Bronchial epithelial cell (primary cell): Measurements from ENCODE around the gene AQP12A. TPM values are rescaled to one million over a fixed set of nuclear protein-coding genes. Genes with fewer than 3 reads are reported as not detected.

ENCODE experiments used
- DNase-seq: peaks from one replicate; pipeline ENCODE4 v3.0.0-alpha.2; 2010; ENCODE audit warnings: low read depth
- FAIRE-seq: peaks from 2 replicates; lab custom pipeline; 2011; peaks lifted over from hg19 to GRCh38; lab: Jason Lieb, UNC
- H3K27me3 ChIP-seq: 2 replicates; pipeline ENCODE4 v1.5.1; 2011; ENCODE audit warnings: low read length; ENCODE audit not compliant: control insufficient read depth, insufficient read depth
- H3K36me3 ChIP-seq: 2 replicates; pipeline ENCODE4 v1.5.1; 2011; ENCODE audit warnings: low read length; ENCODE audit not compliant: control insufficient read depth, insufficient read depth
- H3K4me3 ChIP-seq: 2 replicates; pipeline ENCODE4 v1.5.1; 2011; ENCODE audit warnings: mild to moderate bottlenecking, low read depth, low read length, control low read depth
- CTCF ChIP-seq: IDR thresholded peaks from 2 replicates; pipeline ENCODE4 v1.5.1; 2011; ENCODE audit warnings: mild to moderate bottlenecking, moderate library complexity, low read length, control low read depth, inconsistent platforms; ENCODE audit not compliant: insufficient read depth, severe bottlenecking
- total RNA-seq: library from RNA; depleted of rRNA; stranded (reverse); fragments of >200 nt; gene quantifications from 2 replicates; pipeline ENCODE4 v1.2.1, GENCODE V29; 2014

The AQP12A gene
- total RNA-seq, 1 donor from 2014 or later = not detected

GRCh38 chr2:240732911-240733622 lies 41.4 kb downstream of the AQP12A start:
- DNase-seq = no peak
- Histone ChIP-seq H3K27me3 (no peaks in the 10 kb centered on the region), H3K4me3 (no peak overlapping the region), H3K36me3 (no peaks in the 10 kb centered on the region)
- TF ChIP-seq CTCF = no peak
- peak; percentile 79 for FAIRE-seq

- H3K4me3 ChIP-seq = no peak overlapping the region
- no peak for DNase-seq
- FAIRE-seq = no peak
- H3K36me3 ChIP-seq = no peaks in the 10 kb centered on the region
- no peaks in the 10 kb centered on the region for H3K27me3 ChIP-seq
- TF ChIP-seq CTCF = no peak
Measured at GRCh38 chr2:240733803-240734495, 42.3 kb downstream of the AQP12A start.

GRCh38 chr2:240734756-240735155 lies 43.1 kb downstream of the AQP12A start:
- FAIRE-seq (no peak), DNase-seq (no peak)
- H3K4me3 ChIP-seq = no peak overlapping the region
- H3K36me3 ChIP-seq = no peaks in the 10 kb centered on the region
- TF ChIP-seq CTCF = no peak
- no peaks in the 10 kb centered on the region for H3K27me3 ChIP-seq

- no peak for TF ChIP-seq CTCF
- no peak for DNase-seq
- Histone ChIP-seq H3K27me3 (no peaks in the 10 kb centered on the region), H3K4me3 (no peak overlapping the region), H3K36me3 (no peaks in the 10 kb centered on the region)
- FAIRE-seq = no peak
Measured at GRCh38 chr2:240735476-240735875, 43.8 kb downstream of the AQP12A start.

GRCh38 chr2:240736281-240737250 lies 44.9 kb downstream of the AQP12A start:
- H3K4me3 ChIP-seq = no peak overlapping the region
- no peaks in the 10 kb centered on the region for H3K36me3 ChIP-seq
- H3K27me3 ChIP-seq = no peaks in the 10 kb centered on the region
- FAIRE-seq (no peak), DNase-seq (no peak)
- TF ChIP-seq CTCF = no peak
